NCI-H187 (cell line): Measurements from ENCODE around the gene NFIA.
"Not testable (repeated sequence)": the region's sequence is repeated elsewhere in the genome, so short reads cannot be mapped to it uniquely, and the experiment has no call there.

Source experiments
- DNase-seq, 2 experiments: peaks; one replicate each; lab custom pipeline; 2025; lab: John Stamatoyannopoulos, UW

NFIA gene

DNA sequence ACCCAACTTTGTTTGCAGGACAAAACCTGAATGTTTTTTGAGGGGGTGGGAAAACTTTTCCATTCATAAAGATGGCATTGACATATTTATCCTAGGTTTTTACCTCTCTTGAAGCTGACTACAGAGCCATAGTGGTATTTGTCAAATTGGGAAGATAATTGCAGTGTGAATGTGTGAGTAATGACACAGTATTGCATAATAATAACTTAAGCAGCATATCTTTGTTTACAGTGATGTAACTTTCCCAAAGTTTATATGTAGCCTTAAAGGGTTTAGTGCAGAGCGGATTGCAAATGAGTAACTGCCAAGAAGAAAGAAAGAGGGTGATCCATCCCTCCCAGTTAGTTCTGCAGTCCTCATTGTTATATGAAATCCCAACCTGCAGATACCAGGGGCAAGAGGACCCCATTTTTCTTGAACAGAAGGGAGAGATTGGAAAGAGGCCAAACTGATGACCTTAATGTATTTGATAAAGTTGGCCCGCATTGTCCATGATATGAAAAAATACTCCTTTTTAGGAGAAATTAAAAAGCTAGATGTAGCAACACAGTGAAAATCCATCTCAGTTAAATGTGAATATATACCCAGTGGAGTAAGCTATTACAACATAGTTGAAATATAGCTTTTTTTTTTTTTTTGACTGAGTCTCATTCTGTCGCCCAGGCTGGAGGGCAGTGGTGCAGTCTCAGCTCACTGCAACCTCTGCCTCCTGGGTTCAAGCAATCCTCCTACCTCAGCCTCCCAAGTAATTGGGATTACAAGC, 23.7 kb upstream of the NFIA start:
- no peak for DNase-seq

DNA sequence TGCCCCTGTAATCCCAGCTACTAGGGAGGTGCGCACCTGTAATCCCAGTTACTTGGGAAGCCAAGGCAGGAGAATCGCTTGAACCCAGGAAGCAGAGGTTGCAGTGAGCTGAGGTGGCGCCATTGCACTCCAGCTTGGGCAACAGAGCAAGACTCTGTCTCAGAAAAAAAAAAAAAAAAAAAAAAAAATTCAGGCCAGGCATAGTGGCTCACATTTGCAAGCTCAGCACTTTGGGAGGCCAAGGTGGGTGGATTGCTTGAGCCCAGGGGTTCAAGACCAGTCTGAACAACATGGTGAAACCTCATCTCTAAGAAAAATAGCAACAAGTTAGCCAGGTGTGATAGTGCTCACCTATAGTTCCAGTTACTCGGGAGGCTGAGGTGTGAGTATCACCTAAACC, 20.8 kb upstream of the NFIA start:
- not testable (repeated sequence) for DNase-seq

DNA sequence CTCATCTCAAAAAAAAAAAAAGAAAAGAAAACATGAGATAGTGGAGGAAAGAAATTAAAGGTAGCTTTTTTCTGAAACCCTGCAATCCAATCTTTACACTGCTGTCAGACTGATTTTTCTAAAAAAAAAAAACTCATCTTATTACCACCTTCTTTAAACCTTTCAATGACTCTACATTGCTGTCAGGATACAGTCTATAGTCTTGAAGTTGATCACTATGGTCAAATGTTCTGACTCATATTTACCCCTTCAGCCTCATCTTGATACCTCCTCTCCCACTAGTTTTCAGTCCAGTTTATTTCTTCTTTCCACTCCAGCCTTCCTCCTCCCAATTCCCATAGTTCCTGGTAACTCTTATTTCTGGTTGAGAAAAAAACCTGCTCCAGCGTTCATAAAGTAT, 17.7 kb upstream of the NFIA start:
- no peak for DNase-seq

DNA sequence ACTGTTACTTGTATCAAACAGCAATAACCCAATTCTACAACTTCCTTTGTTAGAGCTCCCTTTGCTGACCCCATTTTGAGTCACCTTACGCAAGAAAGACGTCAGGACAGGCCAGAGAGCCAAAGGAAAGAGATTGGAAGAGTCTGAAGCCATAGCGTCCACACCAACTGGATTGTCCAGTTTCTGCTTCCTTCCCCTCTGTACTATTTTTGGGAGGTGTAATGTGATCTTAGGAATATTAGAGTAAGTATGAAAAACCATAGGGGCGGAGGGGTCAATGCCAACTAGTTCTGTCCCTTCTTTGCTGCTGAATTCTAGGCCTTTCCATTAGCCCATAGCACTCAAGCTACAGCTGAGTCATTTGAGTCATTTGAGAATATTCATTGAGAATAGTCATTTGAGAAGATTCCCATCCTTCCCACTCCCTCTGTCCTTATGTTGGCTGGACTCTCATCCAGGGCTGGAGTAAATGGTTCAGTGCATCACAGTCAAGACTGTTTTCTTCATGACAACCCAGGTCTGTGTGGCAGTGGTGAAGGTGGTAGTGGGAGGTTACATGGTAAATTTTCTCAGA, 14.8 kb upstream of the NFIA start:
- no peak for DNase-seq

DNA sequence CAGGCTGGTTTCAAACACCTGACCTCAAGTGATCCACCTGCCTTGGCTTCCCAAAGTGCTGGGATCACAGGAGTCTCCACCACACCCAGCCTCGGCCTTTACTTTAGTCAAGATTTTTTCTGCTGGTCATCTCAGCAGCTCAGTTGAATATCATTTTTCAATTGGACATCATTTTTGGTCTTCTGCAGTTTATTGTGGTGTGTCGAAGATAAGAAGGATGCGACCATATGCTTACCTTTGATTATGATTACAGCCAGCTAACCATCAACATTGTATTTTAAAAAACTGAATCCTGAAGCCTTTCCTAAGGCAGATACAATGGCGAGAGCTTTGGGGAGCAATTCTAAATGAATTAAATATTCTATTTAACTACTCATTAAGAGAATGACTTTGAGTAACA, 12.3 kb upstream of the NFIA start:
- no peak for DNase-seq

DNA sequence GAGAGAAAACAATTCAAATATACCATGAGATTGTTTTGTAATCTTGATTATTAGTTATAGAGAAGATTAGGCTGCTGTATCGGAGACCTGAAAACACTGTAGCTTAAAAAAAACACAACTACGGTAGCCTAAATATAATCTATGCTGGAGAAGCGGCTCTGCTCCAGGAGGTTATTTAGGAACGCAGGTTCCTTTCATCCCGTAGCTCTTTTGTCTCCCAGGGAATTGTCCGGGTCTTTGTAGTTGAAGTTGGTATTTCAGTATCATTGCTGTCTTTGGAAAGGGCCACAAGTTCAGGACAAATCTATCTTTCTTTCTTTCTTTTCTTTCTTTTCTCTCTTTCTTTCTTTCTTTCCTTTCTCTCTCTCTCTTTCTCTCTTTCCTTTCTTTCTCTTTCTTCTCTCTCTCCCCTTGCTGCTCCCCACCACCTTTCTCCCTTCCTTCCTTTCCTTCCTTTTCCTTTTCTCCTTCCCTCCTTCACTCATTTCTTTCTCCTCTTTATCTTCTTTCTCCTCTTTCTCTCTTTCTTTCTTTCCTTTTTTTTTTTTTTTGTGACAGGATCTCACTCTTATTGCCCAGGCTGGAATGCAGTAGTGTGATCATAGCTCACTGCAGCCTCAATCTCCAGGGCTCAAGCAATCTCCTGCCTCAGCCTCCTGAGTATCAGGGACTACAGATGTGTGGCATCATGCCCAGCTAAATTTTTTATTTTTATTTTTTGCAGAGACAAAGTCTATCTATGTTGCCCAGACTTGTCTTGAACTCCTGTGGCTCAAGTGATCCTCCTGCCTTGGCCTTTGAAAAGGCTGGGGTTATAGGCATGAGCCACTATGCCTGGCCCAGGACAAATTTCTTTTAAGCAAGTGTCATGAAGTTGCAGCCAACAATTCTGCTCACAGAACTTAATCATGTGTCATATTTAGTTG, 10.9 kb upstream of the NFIA start:
- DNase-seq = no peak

DNA sequence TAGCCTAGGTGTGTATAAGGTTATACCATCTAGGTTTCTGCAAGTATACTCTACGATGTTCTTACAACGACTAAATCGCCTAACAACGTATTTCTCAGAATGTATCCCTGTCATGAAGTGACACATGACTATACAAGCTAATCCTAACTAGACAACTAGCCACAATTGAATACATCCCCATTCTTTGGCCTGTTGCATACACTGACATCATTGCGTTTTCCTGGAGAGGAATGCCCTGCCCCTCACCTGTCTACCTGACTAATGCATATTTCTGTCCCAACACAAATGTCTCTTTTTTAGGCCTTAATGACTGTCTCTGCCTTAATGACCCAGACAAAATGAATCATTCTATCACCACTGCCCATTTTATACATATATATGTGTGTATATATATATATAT, 8.5 kb upstream of the NFIA start:
- no peak for DNase-seq

DNA sequence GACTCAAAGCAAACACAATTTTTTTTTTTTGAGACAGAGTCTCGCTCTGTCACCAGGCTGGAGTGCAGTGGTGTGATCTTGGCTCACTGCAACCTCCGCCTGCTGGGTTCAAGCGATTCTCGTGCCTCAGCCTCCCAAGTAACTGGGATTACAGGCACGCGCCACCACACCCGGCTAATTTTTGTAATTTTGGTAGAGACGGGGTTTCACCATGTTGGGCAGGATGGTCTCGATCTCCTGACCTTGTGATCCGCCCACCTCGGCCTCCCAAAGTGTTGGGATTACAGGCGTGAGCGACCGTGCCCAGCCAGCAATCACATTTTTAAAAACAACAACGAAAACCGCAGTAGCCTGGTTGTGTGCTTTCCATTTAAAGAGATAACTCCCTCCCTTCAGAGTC, 6.5 kb upstream of the NFIA start:
- DNase-seq = not testable (repeated sequence)

DNA sequence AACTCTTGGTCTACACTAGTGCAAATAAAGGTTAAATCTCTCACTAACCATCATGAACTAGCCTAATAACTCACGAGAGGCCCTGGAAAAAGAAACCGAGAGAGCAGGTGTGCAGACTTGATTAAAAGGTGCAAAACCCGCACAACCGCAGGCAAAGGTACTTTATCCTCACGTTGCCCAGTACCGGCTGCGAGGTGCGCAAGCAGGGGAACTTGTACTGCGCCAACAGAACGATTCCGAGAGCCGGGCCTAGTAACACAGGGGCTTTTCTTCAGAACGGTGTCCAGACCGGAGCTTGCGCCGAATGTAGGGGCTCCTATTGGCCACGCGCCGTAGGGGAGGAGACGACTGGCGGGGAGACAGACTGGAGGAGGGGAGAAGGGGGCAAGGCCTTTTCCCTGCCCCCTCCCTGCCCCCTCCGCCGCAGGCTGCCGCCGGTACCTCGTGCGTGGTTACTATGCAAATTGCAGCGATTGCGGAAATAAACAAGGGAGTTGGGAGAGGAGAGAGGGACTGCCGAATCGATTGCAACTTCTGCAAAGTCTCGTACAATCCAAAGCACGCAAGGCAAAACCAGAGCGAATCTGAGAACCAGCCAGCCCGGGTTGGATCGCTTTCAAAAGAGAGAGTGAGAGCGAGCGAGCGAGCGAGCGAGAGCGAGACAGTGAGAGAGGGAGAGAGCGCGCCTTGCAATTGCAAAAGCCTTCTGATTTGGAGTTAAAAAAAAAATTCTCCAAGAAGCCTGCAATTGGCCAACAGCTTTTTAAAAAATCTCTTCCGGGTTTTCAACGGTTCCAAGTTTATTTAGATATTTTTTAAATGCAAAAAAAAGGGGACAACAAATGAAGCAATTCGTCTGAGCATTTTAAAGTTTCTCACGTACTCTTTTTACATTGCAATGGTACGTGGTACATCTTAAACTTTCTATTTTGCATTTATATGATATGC, 5.4 kb upstream of the NFIA start:
- peak; percentile 75 to 89 for DNase-seq

DNA sequence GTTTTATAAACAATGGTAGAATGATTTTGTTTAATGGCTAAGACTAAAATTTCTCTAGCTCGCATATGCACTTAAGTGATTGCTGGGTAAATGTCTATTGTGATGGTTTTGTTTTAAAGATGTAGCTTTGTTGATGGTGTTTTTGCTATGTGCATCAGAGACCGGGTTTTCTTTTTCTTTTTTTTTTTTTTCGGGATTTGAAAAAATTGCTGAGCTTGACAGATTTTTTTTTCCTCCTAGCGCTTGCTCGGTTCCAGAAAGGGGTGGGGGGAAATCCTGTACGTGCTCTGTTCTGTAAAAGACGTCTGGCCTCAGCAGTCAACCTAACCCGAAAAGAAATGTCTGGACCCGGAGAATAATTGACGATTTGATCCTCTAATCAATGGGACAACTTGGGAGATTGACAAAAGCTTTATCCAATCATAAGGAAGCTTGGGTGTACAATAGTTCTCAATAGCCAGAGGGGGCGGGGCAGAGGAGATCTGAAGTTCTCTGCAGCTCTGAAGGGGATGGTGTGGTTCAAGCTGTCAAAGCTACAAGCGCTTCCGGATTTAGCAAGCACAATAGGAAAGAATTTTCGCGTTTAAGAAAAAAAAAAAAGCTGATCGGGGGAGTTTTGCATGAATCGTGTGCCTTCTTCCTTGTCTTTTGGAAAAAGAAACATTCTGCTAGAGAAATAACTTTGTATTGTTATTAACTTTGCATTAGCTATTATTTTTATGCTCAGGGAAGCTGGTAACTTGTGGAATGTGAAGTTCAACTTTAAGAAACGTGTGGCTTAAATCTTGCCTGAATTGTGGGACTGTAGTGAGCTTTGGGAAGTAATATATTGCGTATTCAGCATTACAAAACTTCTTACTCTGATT, 4.5 kb upstream of the NFIA start:
- peak; percentile 89 to 95 for DNase-seq

DNA sequence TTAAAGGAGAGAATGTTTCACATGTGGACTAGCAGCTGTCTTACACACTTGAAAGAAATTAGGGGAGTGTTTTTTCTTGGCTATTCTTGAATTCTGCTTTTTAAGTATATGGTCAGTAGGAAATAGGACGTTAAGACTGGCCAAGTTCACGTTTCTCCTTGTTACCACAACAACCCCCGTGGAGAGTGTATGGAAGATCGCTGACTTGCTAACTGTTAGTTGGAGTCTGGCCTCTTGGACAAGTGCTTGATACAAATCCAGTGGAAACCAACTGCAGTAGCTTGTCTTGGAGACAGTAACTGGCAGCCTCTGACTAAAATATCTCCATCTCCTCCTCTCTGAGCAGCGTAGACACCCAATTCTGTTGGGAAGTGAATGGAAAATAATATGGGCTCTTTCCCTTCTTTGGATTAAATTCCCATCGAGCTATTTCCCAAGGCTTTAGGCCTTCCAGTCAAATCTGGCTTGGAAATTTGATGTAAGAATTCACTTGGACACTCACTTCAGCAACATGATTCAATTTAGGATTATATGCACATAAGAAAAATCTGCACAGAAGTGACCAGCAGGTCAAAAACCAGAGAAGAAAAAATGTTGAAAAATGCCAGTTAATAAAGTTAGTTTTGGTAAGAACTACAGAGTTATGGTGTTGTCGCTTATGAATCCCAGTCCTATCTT, 3.6 kb upstream of the NFIA start:
- no peak for DNase-seq

DNA sequence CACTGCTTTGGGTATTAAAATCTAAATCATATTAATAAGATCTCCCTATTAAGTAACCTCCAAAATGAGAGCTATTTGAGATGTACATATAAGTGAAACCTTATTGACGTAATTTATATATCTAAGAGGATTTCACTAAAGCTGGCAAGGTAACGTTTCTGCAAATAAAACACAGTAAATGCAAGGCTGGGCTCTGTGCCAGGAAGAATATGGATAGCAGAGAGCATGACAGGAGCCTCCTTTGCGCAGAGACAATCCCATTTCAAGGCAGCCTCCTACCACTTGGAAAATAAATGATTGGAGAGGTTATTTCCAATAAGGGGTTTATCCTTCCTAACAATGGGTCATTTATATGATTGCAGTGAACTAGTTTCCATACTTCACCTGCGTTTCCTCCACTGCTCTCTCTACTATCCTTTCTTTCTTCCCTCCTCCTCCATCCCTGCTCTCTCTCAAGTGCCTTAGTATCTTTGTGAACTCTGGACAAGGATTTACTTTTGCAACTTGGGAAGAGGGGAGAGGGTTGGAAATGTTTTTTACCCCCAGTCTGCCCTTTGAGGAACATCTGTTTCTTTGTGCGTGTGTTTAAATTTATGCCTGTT, 3.0 kb upstream of the NFIA start:
- peak; percentile 62 to 67 for DNase-seq

DNA sequence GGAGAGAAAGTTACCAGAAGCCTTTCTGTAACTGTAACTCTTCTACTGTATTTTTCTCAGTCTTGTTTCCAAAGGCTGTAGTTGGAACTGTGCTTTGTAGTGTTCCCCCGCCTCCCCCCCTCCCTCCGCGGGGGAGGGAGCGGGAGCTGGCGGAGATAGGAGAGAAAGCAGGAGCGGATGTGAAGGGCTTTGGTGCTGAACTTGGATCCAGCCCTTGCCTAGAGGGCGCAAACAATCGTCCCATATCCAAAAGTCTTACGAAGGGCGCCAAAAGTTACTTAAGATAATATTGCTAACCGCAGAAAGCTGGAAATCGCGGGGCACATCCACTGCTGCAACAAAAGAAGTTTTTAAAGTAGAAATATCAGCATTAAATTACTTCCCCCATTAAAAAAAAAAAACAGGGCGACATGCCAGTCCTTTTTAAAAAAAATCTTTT, 2.4 kb upstream of the NFIA start:
- peak; percentile 61 to 62 for DNase-seq

DNA sequence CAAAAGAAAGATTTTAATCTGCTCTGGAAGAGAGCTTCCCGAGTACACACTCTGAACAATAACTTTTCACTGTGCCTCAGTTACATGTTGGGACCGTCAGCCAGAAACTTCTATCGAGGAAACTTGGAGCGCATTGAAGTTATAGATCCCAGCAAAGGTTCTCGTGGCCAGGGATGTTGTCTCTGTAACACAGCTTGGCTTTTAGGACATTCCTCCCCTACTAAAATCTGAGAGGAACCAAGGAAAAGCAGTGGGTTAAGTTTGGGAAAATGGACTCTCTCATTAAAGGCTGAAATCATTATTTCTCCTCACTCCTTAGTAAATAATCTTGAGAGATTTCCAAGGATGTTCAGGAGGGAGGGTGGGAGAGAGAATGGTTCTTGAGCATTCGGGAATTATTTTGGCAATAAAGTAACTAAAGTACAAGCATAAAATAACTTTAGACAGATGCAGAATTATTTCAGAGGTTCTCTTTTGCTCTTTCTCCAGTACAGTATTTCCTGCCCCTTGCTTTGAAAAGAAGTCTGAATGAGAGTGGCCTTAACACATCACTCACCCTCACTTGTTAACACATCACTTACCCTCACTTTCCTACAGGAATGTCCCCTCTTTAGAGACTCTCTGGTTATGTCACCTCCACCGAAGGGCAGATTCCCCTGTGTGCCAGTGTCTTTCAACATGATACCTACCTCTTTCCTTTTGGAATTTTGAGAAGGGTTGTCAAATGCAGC, 1.8 kb upstream of the NFIA start:
- no peak for DNase-seq

DNA sequence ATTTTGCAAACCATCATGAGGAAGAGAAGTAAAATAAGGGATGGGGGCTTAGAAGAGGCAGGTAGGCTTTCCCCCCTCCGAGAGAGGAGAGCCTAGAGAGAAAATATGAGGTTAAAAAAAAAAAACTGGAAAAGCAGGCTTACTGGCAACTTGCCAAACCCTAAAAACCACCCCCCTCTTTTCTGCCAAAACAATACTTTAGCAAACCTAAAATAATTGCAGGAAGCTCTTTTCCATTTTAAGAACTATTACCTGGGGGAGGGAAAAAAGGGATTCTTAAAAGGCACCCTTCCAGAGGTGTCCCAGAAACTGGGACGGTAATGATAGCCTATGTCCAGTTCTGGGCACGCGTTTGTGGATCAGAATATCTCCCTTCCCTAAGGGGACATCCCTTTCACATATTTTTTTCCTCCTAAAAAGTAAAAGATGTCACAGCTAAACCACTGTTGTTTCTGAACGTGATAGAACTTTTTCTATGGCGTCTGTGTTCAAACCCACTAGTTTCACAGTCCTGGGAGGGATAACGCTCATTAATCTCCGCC, 1.1 kb upstream of the NFIA start:
- no peak for DNase-seq

DNA sequence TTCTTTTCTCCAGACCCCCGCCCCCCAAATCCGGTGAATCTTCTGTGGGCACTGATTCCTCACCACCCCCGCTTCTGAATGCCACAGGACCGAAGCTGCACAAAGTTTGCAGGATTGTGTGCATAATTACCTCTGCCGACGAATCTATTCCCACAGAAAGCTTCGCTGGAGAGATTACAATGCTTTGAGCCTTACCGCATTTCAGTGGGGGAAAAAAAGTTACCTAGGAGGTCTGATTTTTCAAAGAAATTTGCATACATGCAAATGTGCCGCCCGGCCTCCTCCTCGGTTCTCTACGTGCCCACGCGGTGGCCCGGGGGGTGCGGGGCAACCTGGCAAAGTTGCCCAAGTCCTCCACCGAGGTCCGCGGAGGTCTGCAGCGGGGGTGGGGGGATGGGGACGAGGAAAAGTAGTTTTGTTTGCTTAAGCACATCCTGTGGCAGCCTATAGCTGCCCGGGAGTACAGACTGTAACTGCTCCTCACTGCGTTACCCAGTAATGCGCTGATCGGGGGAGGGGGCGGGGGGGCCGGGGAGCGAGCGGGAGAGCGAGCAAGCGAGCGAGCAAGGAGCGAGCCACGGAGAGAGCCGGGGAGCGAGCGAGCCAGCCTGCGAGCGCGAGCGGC, 563 bp upstream of the NFIA start:
- DNase-seq = no peak

DNA sequence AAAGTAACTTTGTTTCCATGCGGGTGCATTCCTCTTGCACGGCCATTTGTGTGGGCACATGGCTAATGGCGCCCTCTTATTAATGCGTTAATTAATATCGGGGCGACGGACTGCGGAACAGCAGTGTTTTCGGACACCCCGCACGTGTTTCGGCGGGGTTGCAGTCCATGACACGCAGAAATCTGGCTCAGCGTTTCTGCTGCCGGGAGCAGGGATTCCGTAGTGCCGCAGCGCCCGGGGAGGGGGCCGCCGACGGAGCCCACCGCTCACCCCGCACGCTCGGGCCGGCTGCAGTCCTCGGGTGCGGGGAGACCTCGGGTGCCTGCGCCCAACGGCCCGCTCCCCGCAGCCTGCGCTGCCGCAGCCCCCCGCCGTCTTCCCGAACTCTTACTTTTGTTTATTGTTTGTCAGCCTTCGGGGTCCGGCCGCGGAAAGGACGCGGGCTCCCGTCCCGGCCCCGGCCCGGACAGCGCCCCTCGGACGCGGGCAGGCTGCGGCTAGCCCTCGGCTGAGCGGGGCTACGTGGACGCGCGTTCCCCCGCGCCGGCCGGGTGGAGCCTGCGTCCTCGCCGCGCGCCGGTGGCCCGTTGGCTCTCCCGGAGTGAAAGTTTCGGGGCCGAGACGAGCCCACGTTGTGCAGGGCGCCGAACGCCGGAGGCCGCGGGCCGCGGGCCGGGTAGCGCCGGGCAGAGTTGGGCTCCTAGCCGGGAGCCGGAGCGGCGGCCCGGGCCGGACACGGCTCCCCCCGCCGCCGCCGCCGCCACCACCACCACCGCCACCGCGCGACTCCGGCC, 849 bp downstream of the NFIA start:
- no peak for DNase-seq
